ENCODE data around the gene STARD5. TPM values are rescaled to one million over a fixed set of nuclear protein-coding genes. Genes with fewer than 3 reads are reported as not detected.

The STARD5 gene
- total RNA-seq, 1 donor from 2014 or later = 8.5 TPM

- peaks cover 13% of the 10 kb centered on the region for H3K27me3 Mint-ChIP-seq (ENCODE audit: insufficient read depth, low read depth)
Observed at GRCh38 chr15:81297147-81297572, 26.8 kb downstream of the STARD5 start.

GRCh38 chr15:81296673-81297072 lies 27.3 kb downstream of the STARD5 start:
- no peaks in the 10 kb centered on the region for H3K27me3 ChIP-seq
- no peak overlapping the region for H3K27ac Mint-ChIP-seq
- peaks cover 2% of the 10 kb centered on the region for H3K4me1 Mint-ChIP-seq
- no peak overlapping the region for H3K4me3 ChIP-seq
- no peak overlapping the region for H3K4me2 ChIP-seq
- H3K79me2 ChIP-seq (ENCODE audit: low read depth) = no peaks in the 10 kb centered on the region
- H4K20me1 ChIP-seq (ENCODE audit: low read depth) = no peaks in the 10 kb centered on the region
- no peak for DNase-seq (ENCODE audit: low spot score)
- H3K27ac ChIP-seq = no peak overlapping the region
- no peaks in the 10 kb centered on the region for H3F3A ChIP-seq (ENCODE audit: low read depth)
- H3K9me3 ChIP-seq (ENCODE audit: low read depth) = no peaks in the 10 kb centered on the region
- H3K27me3 Mint-ChIP-seq (ENCODE audit: insufficient read depth, low read depth) = peaks cover 12% of the 10 kb centered on the region
- no peaks in the 10 kb centered on the region for H3K9me3 Mint-ChIP-seq
- H2AFZ ChIP-seq (replicated peaks) = no peak overlapping the region
- no peaks in the 10 kb centered on the region for H3K36me3 Mint-ChIP-seq
- no peaks in the 10 kb centered on the region for H3K4me1 ChIP-seq
- H3K4me3 Mint-ChIP-seq = no peak overlapping the region
- TF ChIP-seq EZH2 (IDR thresholded peaks at IDR 0.05) (no peak), CTCF (IDR thresholded peaks at IDR 0.05) (no peak), EZH2phosphoT487 (IDR thresholded peaks at IDR 0.05) (no peak)
- H3K36me3 ChIP-seq = no peaks in the 10 kb centered on the region
- H3K9ac ChIP-seq = no peak overlapping the region

More at GRCh38 chr15:81297147-81297572, 26.8 kb downstream of the STARD5 start:
- H3K9me3 ChIP-seq (ENCODE audit: low read depth) = no peaks in the 10 kb centered on the region
- H3K9ac ChIP-seq = no peak overlapping the region
- H2AFZ ChIP-seq (replicated peaks) = no peak overlapping the region
- no peaks in the 10 kb centered on the region for H3K36me3 ChIP-seq
- H3K4me1 ChIP-seq = peaks cover 3% of the 10 kb centered on the region
- H3K27ac ChIP-seq = no peak overlapping the region
- TF ChIP-seq CTCF (IDR thresholded peaks at IDR 0.05) = no peak
- no peak for TF ChIP-seq EZH2phosphoT487 (IDR thresholded peaks at IDR 0.05)
- TF ChIP-seq EZH2 (IDR thresholded peaks at IDR 0.05) = no peak
- Mint-ChIP-seq H3K9me3 (no peaks in the 10 kb centered on the region), H3K4me3 (no peak overlapping the region), H3K27ac (no peak overlapping the region), H3K4me1 (peaks cover 2% of the 10 kb centered on the region), H3K36me3 (no peaks in the 10 kb centered on the region)
- H3K27me3 ChIP-seq = no peaks in the 10 kb centered on the region
- no peak for DNase-seq (ENCODE audit: low spot score)
- no peak overlapping the region for H3K4me3 ChIP-seq
- H3F3A ChIP-seq (ENCODE audit: low read depth) = no peaks in the 10 kb centered on the region
- no peak overlapping the region for H3K4me2 ChIP-seq
- no peaks in the 10 kb centered on the region for H4K20me1 ChIP-seq (ENCODE audit: low read depth)
- H3K79me2 ChIP-seq (ENCODE audit: low read depth) = no peaks in the 10 kb centered on the region

- no peaks in the 10 kb centered on the region for H3F3A ChIP-seq (ENCODE audit: low read depth)
- Mint-ChIP-seq H3K4me3 (no peak overlapping the region), H3K27ac (no peak overlapping the region), H3K27me3 (ENCODE audit: insufficient read depth, low read depth) (peaks cover 12% of the 10 kb centered on the region), H3K4me1 (peaks cover 2% of the 10 kb centered on the region), H3K9me3 (no peaks in the 10 kb centered on the region), H3K36me3 (no peaks in the 10 kb centered on the region)
- H3K9me3 ChIP-seq (ENCODE audit: low read depth) = no peaks in the 10 kb centered on the region
- no peak overlapping the region for H3K4me2 ChIP-seq
- H3K4me3 ChIP-seq = no peak overlapping the region
- H3K79me2 ChIP-seq (ENCODE audit: low read depth) = no peaks in the 10 kb centered on the region
- H3K9ac ChIP-seq = no peak overlapping the region
- H3K4me1 ChIP-seq = no peaks in the 10 kb centered on the region
- DNase-seq (ENCODE audit: low spot score) = no peak
- H2AFZ ChIP-seq (replicated peaks) = no peak overlapping the region
- H3K27me3 ChIP-seq = no peaks in the 10 kb centered on the region
- H3K36me3 ChIP-seq = no peaks in the 10 kb centered on the region
- no peaks in the 10 kb centered on the region for H4K20me1 ChIP-seq (ENCODE audit: low read depth)
- H3K27ac ChIP-seq = no peak overlapping the region
- TF ChIP-seq EZH2 (IDR thresholded peaks at IDR 0.05) = no peak
- TF ChIP-seq EZH2phosphoT487 (IDR thresholded peaks at IDR 0.05) = no peak
- no peak for TF ChIP-seq CTCF (IDR thresholded peaks at IDR 0.05)
Observed at GRCh38 chr15:81296186-81296585, 27.8 kb downstream of the STARD5 start.
